ENCODE measurements around the gene ERBB4.

The ERBB4 gene

GRCh38 chr2:211981451-211981850, 557.2 kb downstream of the ERBB4 start:
- DNase-seq = no peak

- DNase-seq = no peak
Observed at GRCh38 chr2:211976076-211976475, 562.5 kb downstream of the ERBB4 start.

- no peak for DNase-seq
Observed at GRCh38 chr2:211967234-211967633, 571.4 kb downstream of the ERBB4 start.

GRCh38 chr2:211963969-211964368, 574.6 kb downstream of the ERBB4 start:
- DNase-seq = no peak

GRCh38 chr2:211957799-211958198, 580.8 kb downstream of the ERBB4 start:
- DNase-seq = no peak

GRCh38 chr2:211955648-211956047, 583.0 kb downstream of the ERBB4 start:
- DNase-seq = no peak

GRCh38 chr2:211948932-211949331, 589.7 kb downstream of the ERBB4 start:
- no peak for DNase-seq

GRCh38 chr2:211946960-211947359, 591.6 kb downstream of the ERBB4 start:
- DNase-seq = no peak

GRCh38 chr2:211944572-211944971, 594.0 kb downstream of the ERBB4 start:
- no peak for DNase-seq

- no peak for DNase-seq
Observed at GRCh38 chr2:211942153-211942552, 596.4 kb downstream of the ERBB4 start.

- DNase-seq = no peak
Observed at GRCh38 chr2:211941216-211941747, 597.3 kb downstream of the ERBB4 start.

GRCh38 chr2:211939177-211939576, 599.4 kb downstream of the ERBB4 start:
- no peak for DNase-seq

- no peak for DNase-seq
Observed at GRCh38 chr2:211934811-211935210, 603.8 kb downstream of the ERBB4 start.

- no peak for DNase-seq
Observed at GRCh38 chr2:211931314-211931713, 607.3 kb downstream of the ERBB4 start.

- no peak for DNase-seq
Observed at GRCh38 chr2:211930331-211930730, 608.3 kb downstream of the ERBB4 start.

- no peak for DNase-seq
Observed at GRCh38 chr2:211928201-211928600, 610.4 kb downstream of the ERBB4 start.

GRCh38 chr2:211923019-211923418, 615.6 kb downstream of the ERBB4 start:
- DNase-seq = no peak

- no peak for DNase-seq
Observed at GRCh38 chr2:211903961-211904360, 634.6 kb downstream of the ERBB4 start.

GRCh38 chr2:211901226-211901846, 637.3 kb downstream of the ERBB4 start:
- no peak for DNase-seq

- no peak for DNase-seq
Observed at GRCh38 chr2:211900518-211900917, 638.1 kb downstream of the ERBB4 start.

- DNase-seq = no peak
Observed at GRCh38 chr2:211900000-211900399, 638.6 kb downstream of the ERBB4 start.

- DNase-seq = no peak
Observed at GRCh38 chr2:211898702-211899101, 639.9 kb downstream of the ERBB4 start.

GRCh38 chr2:211881449-211881848, 657.2 kb downstream of the ERBB4 start:
- no peak for DNase-seq

GRCh38 chr2:211879323-211879722, 659.3 kb downstream of the ERBB4 start:
- DNase-seq = no peak

- DNase-seq = no peak
Observed at GRCh38 chr2:211877061-211877460, 661.5 kb downstream of the ERBB4 start.

Data from NCI-H2107 (cell line).